ENCODE measurements around the gene SPAG17.

DNA sequence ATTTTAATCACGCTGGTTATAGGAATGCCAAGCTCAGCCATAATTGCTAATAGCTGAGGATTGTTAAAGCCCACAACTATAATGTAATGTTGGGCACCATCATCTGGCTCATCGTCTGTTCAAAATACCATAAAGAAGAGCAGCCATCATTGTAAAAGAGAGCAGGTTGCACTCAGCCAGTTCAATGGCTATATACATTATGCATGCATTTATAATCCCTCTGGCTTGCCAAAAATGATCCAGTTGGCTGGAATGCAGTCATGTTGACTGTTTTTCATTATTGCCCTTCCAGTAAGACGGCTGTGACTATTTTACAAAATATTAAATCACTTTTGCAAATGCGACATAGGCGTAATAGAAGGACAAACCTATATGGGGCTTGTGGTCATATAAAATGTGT, 85.3 kb downstream of the SPAG17 start:
- TF ChIP-seq, protein P1, sequence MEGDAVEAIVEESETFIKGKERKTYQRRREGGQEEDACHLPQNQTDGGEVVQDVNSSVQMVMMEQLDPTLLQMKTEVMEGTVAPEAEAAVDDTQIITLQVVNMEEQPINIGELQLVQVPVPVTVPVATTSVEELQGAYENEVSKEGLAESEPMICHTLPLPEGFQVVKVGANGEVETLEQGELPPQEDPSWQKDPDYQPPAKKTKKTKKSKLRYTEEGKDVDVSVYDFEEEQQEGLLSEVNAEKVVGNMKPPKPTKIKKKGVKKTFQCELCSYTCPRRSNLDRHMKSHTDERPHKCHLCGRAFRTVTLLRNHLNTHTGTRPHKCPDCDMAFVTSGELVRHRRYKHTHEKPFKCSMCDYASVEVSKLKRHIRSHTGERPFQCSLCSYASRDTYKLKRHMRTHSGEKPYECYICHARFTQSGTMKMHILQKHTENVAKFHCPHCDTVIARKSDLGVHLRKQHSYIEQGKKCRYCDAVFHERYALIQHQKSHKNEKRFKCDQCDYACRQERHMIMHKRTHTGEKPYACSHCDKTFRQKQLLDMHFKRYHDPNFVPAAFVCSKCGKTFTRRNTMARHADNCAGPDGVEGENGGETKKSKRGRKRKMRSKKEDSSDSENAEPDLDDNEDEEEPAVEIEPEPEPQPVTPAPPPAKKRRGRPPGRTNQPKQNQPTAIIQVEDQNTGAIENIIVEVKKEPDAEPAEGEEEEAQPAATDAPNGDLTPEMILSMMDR (IDR thresholded peaks at IDR 0.05; ENCODE audit: borderline replicate concordance, extremely low read depth, low read length, poor library complexity, severe bottlenecking) = no peak
- TF ChIP-seq EZH2 (IDR thresholded peaks at IDR 0.05; ENCODE audit: borderline replicate concordance, low read depth, low read length, severe bottlenecking) = no peak
